GOT3 (cell line): ENCODE measurements around the gene SYT8.

Source experiments
- DNase-seq: peaks from one replicate; lab custom pipeline; 2025; ENCODE audit warnings: mixed read lengths; lab: John Stamatoyannopoulos, UW

Gene SYT8

GRCh38 chr11:1819074-1819473, 15.7 kb upstream of the SYT8 start:
- DNase-seq = no peak

GRCh38 chr11:1820463-1821325, 14.1 kb upstream of the SYT8 start:
- DNase-seq = no peak

- DNase-seq = no peak
These were observed 13.2 kb upstream of the SYT8 start for GRCh38 chr11:1821562-1821961.

- DNase-seq = no peak
These were observed 12.0 kb upstream of the SYT8 start for GRCh38 chr11:1822648-1823375.

GRCh38 chr11:1823376-1824220, 11.2 kb upstream of the SYT8 start:
- no peak for DNase-seq

- no peak for DNase-seq
These were observed 10.4 kb upstream of the SYT8 start for GRCh38 chr11:1824221-1825038.

GRCh38 chr11:1825039-1825740, 9.6 kb upstream of the SYT8 start:
- no peak for DNase-seq

- DNase-seq = no peak
These were observed 8.9 kb upstream of the SYT8 start for GRCh38 chr11:1825785-1826451.

GRCh38 chr11:1826552-1827094, 8.2 kb upstream of the SYT8 start:
- no peak for DNase-seq

- DNase-seq = no peak
These were observed 7.5 kb upstream of the SYT8 start for GRCh38 chr11:1827095-1827813.

GRCh38 chr11:1827931-1828330, 6.9 kb upstream of the SYT8 start:
- DNase-seq = no peak

- DNase-seq = no peak
These were observed 6.2 kb upstream of the SYT8 start for GRCh38 chr11:1828542-1828941.

- DNase-seq = no peak
These were observed 5.6 kb upstream of the SYT8 start for GRCh38 chr11:1829039-1829820.

- no peak for DNase-seq
These were observed 4.8 kb upstream of the SYT8 start for GRCh38 chr11:1830004-1830321.

GRCh38 chr11:1830322-1831223, 4.2 kb upstream of the SYT8 start:
- DNase-seq = no peak

- no peak for DNase-seq
These were observed 3.2 kb upstream of the SYT8 start for GRCh38 chr11:1831338-1832210.
